GM18505 (cell line): ENCODE data around the gene SUOX.
"Not testable (repeated sequence)": the region's sequence is repeated elsewhere in the genome, so short reads cannot be mapped to it uniquely, and the experiment has no call there.

Source experiments
- ATAC-seq: cut with Tn5 transposase; IDR thresholded peaks from one replicate; pipeline ENCODE4 v1.9.1; 2021; ENCODE audit not compliant: unreplicated experiment
- POLR2A ChIP-seq: IDR thresholded peaks from 4 replicates; pipeline ENCODE4 v1.6.1; 2011; ENCODE audit warnings: borderline replicate concordance; ENCODE audit not compliant: insufficient read depth, insufficient read length; ENCODE audit errors: extremely low read depth

The SUOX gene

DNA sequence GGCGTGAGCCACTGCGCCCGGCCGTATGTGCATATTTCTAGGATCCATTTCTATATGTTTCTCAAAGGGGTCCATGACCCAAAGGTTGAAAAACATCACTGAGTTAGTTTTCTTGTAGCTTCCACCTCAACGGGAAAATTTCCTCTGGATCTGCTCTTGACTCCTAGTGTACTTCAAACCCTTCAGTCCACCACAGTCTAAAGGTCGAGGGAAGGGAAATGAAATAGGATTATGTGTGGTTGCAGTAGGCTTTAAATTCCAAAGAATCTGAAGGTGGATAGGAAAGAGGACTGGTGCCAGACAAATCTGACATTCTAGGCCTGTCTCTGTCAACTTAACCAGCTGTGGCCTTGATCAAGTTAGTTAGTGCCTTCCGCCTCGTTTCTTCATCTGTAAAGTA is 1.7 kb upstream of the SUOX start:
- ATAC-seq, result no peak
- no peak for TF ChIP-seq POLR2A

- no peak for ATAC-seq
- no peak for TF ChIP-seq POLR2A
Measured at GRCh38 chr12:55996201-55996714, 818 bp upstream of the SUOX start.

DNA sequence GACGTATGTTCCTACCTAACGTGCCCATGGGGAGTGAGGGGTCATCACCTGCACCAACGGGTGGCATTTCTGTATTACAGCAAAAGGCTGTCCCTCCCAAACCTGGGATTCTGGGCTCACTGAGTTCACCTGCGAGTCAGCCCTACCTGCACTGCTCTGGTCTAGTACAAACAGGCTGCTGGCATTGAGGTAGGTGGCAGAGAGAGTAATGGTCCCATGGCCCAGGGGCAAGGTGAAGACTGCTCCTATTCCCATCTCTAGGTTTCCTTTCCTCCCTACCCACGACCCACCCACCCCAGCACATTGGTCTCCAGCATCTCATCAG is 421 bp downstream of the SUOX start:
- no peak for ATAC-seq
- TF ChIP-seq POLR2A, result no peak

DNA sequence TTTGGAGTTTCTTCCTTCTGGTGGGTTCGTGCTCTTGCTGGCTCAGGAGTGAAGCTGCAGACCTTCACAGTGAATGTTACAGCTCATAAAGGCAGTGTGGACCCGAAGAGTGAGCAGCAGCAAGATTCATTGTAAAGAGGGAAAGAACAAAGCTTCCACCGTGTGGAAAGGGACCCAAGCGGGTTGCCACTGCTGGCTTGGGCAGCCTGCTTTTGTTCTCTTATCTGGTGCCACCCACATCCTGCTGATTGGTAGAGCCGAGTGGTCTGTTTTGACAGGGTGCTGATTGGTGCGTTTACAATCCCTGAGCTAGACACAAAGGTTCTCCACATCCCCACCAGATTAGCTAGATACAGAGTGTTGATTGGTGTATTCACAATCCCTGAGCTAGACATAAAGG is 2.4 kb downstream of the SUOX start:
- not testable (repeated sequence) for ATAC-seq

DNA sequence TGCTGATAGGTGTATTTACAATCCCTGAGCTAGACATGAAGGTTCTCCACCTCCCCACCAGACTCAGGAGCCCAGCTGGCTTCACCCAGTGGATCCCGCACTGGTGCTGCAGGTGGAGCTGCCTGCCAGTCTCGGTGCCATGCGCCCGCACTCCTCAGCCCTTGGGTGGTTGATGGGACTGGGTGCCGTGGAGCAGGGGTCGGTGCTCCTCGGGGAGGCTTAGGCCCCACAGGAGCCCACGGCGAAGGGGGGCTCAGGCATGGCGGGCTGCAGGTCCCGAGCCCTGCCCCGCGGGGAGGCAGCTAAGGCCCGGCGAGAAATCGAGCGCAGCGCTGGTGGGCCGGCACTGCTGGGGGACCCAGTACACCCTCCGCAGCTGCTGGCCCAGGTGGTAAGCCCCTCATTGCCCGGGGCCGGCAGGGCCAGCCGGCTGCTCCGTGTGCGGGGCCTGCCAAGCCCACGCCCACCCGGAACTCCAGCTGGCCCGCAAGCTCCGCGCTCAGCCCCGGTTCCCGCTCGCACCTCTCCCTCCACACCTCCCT is 3.0 kb downstream of the SUOX start:
- not testable (repeated sequence) for ATAC-seq

DNA sequence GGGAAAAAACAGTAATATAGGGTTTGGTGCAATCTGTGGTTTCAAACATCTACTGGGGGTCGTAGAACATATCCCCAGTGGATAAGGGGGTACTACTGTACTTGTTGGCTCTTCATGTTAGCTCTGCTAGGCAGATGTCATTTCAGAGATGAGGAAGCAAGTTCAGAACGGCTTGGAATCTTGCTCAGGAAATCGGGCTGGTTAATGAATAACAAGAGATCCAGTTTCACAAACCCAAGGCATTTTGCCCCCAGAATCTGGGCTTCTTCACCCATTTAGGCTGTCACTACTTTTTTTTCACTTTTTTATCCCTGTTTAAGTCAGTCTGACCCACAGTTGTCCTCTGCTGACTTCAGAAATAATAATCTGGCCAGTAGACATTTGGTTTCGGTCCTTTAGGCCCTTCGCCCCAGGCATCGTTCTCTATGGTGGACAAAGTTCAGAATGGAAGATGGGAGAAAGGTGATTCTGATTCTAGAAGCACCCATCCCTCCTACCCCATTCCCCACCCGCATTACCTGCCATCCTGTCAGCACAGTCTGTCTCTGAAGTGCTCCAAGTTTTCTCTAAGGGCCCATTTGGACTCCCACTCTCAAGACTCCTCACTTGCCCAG is 4.5 kb downstream of the SUOX start:
- TF ChIP-seq POLR2A, result no peak
- no peak for ATAC-seq

DNA sequence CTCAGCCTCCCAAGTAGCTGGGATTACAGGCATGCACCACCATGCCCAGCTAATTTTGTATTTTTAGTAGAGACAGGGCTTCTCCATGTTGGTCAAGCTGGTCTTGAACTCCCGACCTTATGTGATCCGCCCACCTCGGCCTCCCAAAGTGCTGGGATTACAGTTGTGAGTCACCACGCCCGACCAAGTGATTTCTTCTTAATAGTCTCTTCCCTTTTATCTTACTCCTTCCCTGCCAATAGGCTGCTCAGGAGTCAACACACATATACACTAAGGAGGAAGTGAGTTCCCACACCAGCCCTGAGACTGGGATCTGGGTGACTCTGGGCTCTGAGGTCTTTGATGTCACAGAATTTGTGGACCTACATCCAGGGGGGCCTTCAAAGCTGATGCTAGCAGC is 6.3 kb downstream of the SUOX start:
- not testable (repeated sequence) for ATAC-seq

DNA sequence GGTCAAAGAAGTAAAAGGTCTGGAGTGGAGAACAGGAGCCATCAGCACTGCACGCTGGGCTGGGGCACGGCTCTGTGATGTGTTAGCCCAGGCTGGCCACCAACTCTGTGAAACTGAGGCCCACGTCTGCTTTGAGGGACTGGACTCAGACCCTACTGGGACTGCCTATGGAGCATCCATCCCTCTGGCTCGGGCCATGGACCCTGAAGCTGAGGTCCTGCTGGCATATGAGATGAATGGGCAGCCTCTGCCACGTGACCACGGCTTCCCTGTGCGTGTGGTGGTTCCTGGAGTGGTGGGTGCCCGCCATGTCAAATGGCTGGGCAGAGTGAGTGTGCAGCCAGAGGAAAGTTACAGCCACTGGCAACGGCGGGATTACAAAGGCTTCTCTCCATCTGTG is 7.1 kb downstream of the SUOX start:
- no peak for ATAC-seq
- no peak for TF ChIP-seq POLR2A

DNA sequence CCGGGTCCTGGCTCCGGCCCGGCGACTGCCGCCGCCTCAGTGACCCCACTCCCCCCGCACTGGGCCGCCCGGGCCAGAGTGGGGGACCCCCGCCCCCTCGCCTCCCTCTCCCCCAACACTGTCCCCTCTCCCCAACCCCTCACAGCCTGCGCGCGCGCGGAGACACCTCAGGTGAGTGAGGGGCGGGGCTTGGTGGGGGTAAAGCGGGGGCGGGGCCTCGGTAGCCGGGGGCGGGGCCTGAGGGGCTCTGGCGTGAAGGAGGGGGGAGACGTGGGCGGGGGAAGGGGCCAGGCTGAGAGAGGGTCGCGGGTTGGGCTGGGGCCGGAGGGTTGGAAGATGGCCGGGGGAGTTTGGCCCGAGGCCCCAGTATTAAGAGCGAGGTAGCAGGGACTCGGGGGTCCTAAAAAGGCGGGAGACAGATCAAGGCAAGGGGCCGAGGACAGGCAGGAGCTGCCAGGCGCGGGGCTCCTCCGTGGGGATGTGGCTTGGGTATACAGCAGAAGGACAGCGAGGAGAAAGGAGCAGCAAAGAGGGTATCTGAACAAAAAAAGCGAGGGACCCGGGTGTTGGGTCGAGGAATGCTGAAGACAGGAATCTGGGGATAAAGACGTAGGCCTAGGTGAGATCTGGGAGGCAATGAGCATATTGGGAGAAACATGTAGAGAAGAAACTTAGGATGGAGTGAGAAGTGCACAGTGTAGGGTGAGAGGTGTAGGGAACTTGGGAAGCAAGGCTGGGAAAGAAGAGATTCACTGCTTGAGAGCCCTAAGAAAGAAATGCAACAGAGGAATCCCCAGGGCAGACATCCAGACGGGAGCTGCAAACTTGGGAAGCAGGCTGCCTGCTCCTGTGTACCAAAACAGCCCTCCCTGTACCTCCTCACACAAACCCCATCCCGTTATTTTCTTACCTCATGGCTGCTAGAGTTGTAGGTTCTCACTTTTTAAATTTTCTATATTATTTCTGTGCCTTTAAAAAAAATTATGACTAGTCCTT is 10.8 kb downstream of the SUOX start:
- no peak for ATAC-seq
- no peak for TF ChIP-seq POLR2A

- no peak for ATAC-seq
- TF ChIP-seq POLR2A, result no peak
Measured at GRCh38 chr12:56010111-56010570, 13.1 kb downstream of the SUOX start.

GRCh38 chr12:56011509-56012090 is 14.5 kb downstream of the SUOX start:
- no peak for TF ChIP-seq POLR2A
- no peak for ATAC-seq

GRCh38 chr12:56013482-56013881 is 16.4 kb downstream of the SUOX start:
- TF ChIP-seq POLR2A, result no peak
- ATAC-seq, result no peak

DNA sequence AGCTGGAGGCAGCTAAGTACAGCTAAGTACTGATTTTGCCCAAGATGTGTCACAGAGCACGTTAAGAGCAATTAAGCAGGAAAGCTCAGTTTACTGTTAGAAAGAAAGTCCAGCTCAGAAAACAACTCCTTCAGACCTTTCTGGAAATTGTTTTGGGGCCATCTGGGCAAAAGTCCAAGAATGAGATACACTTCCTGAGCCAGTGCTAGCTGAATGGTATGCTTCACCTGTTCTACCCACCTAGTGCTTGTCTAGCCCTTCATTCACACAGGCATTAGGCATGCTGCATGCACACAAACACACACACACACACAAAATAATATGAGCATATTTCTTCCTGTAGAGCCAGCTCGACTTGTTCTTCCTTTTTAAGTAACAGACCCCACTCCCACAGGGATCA is 17.1 kb downstream of the SUOX start:
- no peak for ATAC-seq
- no peak for TF ChIP-seq POLR2A

DNA sequence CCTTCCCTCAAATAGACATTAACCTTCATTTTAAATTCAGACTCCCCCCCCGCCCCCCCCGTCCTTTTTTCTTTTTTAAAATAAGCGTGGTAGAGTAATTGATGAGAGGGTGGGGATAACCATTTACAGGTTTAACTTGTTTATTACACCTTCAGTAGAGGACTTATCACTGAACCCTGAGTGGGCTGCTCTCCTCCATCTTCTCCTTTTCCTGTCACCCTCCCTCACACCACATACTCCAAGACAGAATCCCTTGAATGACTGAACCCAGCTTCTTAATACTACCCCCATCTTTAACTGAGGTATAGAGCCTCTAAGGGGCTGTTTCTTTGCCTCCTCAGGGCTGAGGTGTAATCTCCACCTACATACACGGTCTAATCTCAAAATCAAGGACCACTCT is 20.1 kb downstream of the SUOX start:
- TF ChIP-seq POLR2A, result no peak

More for the DNA sequence above, 20.1 kb downstream of the SUOX start:
- no peak for ATAC-seq
